ENCODE data around the gene C2orf76. TPM values are rescaled to one million over a fixed set of nuclear protein-coding genes. Genes with fewer than 3 reads are reported as not detected.
"Not testable (repeated sequence)": the region's sequence is repeated elsewhere in the genome, so short reads cannot be mapped to it uniquely, and the experiment has no call there.

C2orf76 gene
- total RNA-seq, 4 donors from 2014 or later = 5.3 to 19.9 (median 13.3) TPM

DNA sequence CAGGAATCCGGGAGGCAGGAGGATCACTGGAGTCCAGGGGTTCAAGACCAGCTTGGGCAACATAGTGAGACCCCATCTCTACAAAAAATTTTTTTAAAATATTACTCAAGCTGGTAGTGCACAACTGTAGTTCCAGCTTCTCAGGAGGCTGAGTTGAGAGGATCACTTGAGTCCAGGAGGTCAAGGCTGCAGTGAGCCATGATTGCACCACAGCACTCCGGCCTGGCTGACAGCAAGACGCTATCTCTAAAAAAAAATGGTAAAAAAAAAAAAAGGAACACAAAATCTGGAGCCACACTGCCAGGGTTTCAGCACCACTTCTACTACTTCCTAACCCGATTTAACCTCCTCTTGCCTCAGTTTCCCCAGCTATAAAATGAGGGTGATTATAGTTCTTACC, 86.0 kb downstream of the C2orf76 start:
- DNase-seq = no peak
- intact Hi-C loops (cut with DNase I) = loop anchor here (10.0 kb wide), 1 partner anchor 396 kb away; no protein-coding TSS in a partner anchor
- H3K27ac ChIP-seq = no peak overlapping the region
- peaks cover 6 to 15% of the 10 kb centered on the region in 2 donors for H3K4me1 ChIP-seq
- TF ChIP-seq, protein P1, sequence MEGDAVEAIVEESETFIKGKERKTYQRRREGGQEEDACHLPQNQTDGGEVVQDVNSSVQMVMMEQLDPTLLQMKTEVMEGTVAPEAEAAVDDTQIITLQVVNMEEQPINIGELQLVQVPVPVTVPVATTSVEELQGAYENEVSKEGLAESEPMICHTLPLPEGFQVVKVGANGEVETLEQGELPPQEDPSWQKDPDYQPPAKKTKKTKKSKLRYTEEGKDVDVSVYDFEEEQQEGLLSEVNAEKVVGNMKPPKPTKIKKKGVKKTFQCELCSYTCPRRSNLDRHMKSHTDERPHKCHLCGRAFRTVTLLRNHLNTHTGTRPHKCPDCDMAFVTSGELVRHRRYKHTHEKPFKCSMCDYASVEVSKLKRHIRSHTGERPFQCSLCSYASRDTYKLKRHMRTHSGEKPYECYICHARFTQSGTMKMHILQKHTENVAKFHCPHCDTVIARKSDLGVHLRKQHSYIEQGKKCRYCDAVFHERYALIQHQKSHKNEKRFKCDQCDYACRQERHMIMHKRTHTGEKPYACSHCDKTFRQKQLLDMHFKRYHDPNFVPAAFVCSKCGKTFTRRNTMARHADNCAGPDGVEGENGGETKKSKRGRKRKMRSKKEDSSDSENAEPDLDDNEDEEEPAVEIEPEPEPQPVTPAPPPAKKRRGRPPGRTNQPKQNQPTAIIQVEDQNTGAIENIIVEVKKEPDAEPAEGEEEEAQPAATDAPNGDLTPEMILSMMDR (IDR thresholded peaks at IDR 0.05) = no peak
- TF ChIP-seq POLR2A (IDR thresholded peaks at IDR 0.05) = no peak
- no peaks in the 10 kb centered on the region for H3K9me3 ChIP-seq
- no peaks in the 10 kb centered on the region for H3K36me3 ChIP-seq
- 70 to 71% methylated on average over 4 of the region's 4 CpGs for WGBS, 2 donors
- H3K4me3 ChIP-seq (replicated peaks in 1 of 3) = no peak overlapping the region
- no peaks in the 10 kb centered on the region for H3K27me3 ChIP-seq

DNA sequence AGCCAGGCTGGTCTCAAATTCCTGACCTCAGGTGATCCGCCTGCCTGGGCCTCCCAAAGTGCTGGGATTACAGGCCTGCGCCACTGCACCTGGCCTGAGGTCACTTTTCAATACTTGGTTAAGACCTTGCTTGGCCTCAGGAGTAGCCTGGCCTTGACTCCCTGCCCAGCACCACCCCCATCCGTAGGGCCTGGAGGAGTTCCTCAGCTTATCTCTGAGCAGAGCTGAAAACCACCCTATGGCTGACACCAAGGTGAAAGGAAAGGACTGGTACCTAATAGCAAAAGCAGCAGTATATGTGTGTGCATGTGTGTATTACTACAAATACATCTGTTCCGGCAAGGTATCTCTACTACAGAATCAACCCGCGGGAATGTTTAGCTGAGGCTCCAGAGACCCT, 87.0 kb downstream of the C2orf76 start:
- Histone ChIP-seq H3K27ac (no peak overlapping the region), H3K4me3 (replicated peaks in 1 of 3) (no peak overlapping the region), H3K27me3 (no peaks in the 10 kb centered on the region), H3K9me3 (no peaks in the 10 kb centered on the region), H3K36me3 (no peaks in the 10 kb centered on the region), H3K4me1 (peaks cover 6 to 15% of the 10 kb centered on the region in 2 donors)
- no peak for TF ChIP-seq POLR2A (IDR thresholded peaks at IDR 0.05)
- TF ChIP-seq, protein P1 (IDR thresholded peaks at IDR 0.05) = no peak
- WGBS, 2 donors = 88 to 89% methylated on average over 6 of the region's 6 CpGs
- DNase-seq = no peak
- intact Hi-C loops (cut with DNase I) = loop anchor here (10.0 kb wide), 1 partner anchor 395 kb away; no protein-coding TSS in a partner anchor

DNA sequence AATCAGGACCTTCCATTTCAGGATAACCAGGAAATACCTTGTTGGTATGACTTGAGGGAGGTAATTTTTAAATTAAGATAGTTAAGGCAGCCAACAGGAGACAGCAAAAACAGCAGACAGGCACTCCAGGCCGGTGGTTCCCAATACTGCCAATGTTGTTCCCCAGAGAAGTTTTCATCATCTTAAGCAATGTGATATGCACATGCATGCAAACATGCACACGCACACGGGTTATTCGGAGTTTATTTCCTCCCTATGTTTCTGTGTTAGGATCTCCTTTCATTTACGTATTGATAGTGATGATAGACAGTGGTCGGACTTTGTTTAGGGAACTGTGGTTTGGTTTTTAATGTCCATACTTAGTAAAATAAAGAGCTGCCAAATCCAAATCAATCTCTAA, 87.7 kb downstream of the C2orf76 start:
- Histone ChIP-seq H3K27ac (no peak overlapping the region), H3K36me3 (no peaks in the 10 kb centered on the region), H3K9me3 (no peaks in the 10 kb centered on the region), H3K27me3 (no peaks in the 10 kb centered on the region), H3K4me1 (peaks cover 2 to 10% of the 10 kb centered on the region in 2 donors), H3K4me3 (replicated peaks in 1 of 3) (no peak overlapping the region)
- no peak for DNase-seq
- TF ChIP-seq, protein P1 (IDR thresholded peaks at IDR 0.05) = no peak
- no peak for TF ChIP-seq POLR2A (IDR thresholded peaks at IDR 0.05)
- intact Hi-C loops (cut with DNase I) = no loop called here
- WGBS, 2 donors = 91 to 94% methylated on average over 6 of the region's 6 CpGs

DNA sequence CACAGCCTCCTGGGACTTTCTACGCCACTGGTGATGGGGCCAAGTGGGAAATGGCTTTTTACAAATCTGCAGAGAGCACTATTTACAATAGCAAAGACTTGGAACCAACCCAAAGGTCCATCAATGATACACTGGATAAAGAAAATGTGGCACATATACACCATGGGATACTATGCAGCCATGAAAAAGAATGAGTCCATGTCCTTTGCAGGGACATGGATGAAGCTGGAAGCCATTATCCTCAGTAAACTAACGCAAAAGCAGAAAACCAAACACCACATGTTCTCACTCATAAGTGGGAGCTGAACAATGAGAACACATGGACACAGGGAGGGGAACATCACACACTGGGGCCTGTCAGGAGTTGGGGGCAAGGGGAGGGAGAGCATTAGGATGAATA, 88.2 kb downstream of the C2orf76 start:
- H3K27ac ChIP-seq; intact Hi-C loops (cut with DNase I): not testable (repeated sequence)
- WGBS, 2 donors = 96 to 98% methylated on average over 2 of the region's 2 CpGs

DNA sequence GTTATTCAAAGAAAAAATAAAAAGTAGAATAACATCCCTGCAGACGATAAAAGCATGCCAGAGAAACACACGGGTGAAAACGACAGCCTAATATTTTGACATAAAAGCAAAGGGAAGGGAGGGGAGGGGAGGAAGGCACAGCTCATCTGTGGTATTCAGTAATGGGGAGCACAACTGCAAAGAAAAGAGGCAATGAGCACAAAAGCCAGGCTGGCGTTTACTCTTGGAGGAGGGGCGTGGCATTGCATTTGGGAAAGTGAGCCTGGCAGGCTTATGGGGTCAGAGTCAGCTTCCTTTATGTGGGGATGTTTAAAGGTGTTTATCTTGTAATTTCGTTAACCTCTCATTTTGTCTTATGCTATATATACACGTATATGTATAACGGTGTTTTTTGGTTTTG, 89.8 kb downstream of the C2orf76 start:
- Histone ChIP-seq H3K27ac (no peak overlapping the region), H3K9me3 (no peaks in the 10 kb centered on the region), H3K27me3 (no peaks in the 10 kb centered on the region), H3K4me1 (no peaks in the 10 kb centered on the region), H3K4me3 (replicated peaks in 1 of 3) (no peak overlapping the region), H3K36me3 (no peaks in the 10 kb centered on the region)
- no peak for DNase-seq
- intact Hi-C loops (cut with DNase I) = no loop called here
- WGBS, 2 donors = 70 to 79% methylated on average over 8 of the region's 8 CpGs
- TF ChIP-seq, protein P1 (IDR thresholded peaks at IDR 0.05) = no peak
- no peak for TF ChIP-seq POLR2A (IDR thresholded peaks at IDR 0.05)

More for the DNA sequence above, 88.2 kb downstream of the C2orf76 start:
- not testable (repeated sequence) for H3K27me3 ChIP-seq; H3K36me3 ChIP-seq; H3K4me3 ChIP-seq (replicated peaks in 1 of 3); DNase-seq; H3K4me1 ChIP-seq; H3K9me3 ChIP-seq

DNA sequence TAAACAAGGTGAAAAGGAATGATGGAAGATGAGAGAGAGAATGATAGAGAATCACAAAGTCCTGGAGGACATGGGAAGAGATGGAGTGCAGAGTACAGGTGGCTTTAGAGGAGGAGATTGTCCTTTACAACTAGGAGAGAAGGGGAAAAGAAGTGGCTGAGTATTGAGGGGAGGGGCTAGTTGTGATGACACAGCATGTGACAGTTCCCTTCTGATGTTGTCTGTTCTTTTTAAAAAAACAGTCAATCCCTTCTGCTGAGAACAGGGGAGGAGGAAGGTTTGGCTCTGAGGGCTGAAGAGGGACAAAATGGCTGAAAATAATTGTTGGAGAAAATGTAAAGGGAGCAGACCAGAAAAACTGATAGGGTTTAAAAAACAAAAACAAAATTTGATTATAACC, 99.0 kb downstream of the C2orf76 start:
- TF ChIP-seq POLR2A (IDR thresholded peaks at IDR 0.05) = no peak
- TF ChIP-seq, protein P1 (IDR thresholded peaks at IDR 0.05) = no peak
- no peaks in the 10 kb centered on the region for H3K4me1 ChIP-seq
- H3K4me3 ChIP-seq (replicated peaks in 1 of 3) = no peak overlapping the region
- H3K27ac ChIP-seq = no peak overlapping the region
- intact Hi-C loops (cut with DNase I) = no loop called here
- DNase-seq = no peak
- H3K36me3 ChIP-seq = no peaks in the 10 kb centered on the region
- no peaks in the 10 kb centered on the region for H3K27me3 ChIP-seq
- no peaks in the 10 kb centered on the region for H3K9me3 ChIP-seq

All from thyroid gland (tissue), 4 donors.